HepG2 (cell line): ENCODE results near the gene ACAD8. TPM values are rescaled to one million over a fixed set of nuclear protein-coding genes. Genes with fewer than 3 reads are reported as not detected.

Source experiments
- ARNTL ChIP-seq: sonication (generic); formaldehyde crosslinking; IDR thresholded peaks from 2 replicates; pipeline ENCODE4 v1.4.0; 2020; ENCODE audit warnings: mild to moderate bottlenecking, missing genetic modification reagents
- BCL6 ChIP-seq: IDR thresholded peaks from 2 replicates; pipeline ENCODE4 v1.6.1; 2016; ENCODE audit warnings: missing genetic modification reagents, missing compliant biosample characterization
- CCDC6 ChIP-seq: sonication (generic); formaldehyde crosslinking; IDR thresholded peaks from 2 replicates; pipeline ENCODE4 v1.8.1; 2022; ENCODE audit warnings: mild to moderate bottlenecking, missing genetic modification reagents, moderate library complexity
- CREM ChIP-seq, 2 experiments: sonication (generic) in 1 of 2; formaldehyde crosslinking in 1 of 2; IDR thresholded peaks; 2 replicates each; pipeline versions ENCODE4 v1.4.0 to v1.6.1; 2016 to 2020; ENCODE audit warnings: antibody characterized with exemption in 1 of 2, mild to moderate bottlenecking in 1 of 2, missing genetic modification reagents in 1 of 2
- FOXK2 ChIP-seq: fragments of 450-650 bp; IDR thresholded peaks from 2 replicates; pipeline ENCODE4 v1.6.1; 2016
- NFIC ChIP-seq: IDR thresholded peaks from 2 replicates; pipeline ENCODE4 v1.6.1; 2012; ENCODE audit warnings: mild to moderate bottlenecking, low read length, inconsistent platforms
- NFKB2 ChIP-seq: sonication (generic); formaldehyde crosslinking; IDR thresholded peaks from 2 replicates; pipeline ENCODE4 v1.4.0; 2020; ENCODE audit warnings: missing genetic modification reagents, borderline replicate concordance
- POLR2A ChIP-seq, 2 experiments: IDR thresholded peaks; 2 replicates each; pipeline ENCODE4 v1.6.1; 2011; ENCODE audit warnings: low read depth in 2 of 2, low read length in 2 of 2, mild to moderate bottlenecking in 1 of 2, moderate library complexity in 1 of 2; ENCODE audit not compliant: insufficient read depth in 1 of 2
- RAD21 ChIP-seq: fragments of 450-650 bp; formaldehyde crosslinking; IDR thresholded peaks from 2 replicates; pipeline ENCODE4 v1.5.0; 2020; ENCODE audit warnings: mild to moderate bottlenecking
- SCMH1 ChIP-seq: sonication (generic); formaldehyde crosslinking; IDR thresholded peaks from 2 replicates; pipeline ENCODE4 v1.9.0; 2021; ENCODE audit warnings: missing genetic modification reagents, mild to moderate bottlenecking, borderline replicate concordance
- SOX6 ChIP-seq, 2 experiments: fragments of 450-650 bp in 1 of 2; sonication (generic) in 1 of 2; formaldehyde crosslinking in 1 of 2; IDR thresholded peaks; 2 replicates each; pipeline versions ENCODE4 v1.4.0 to v1.6.1; 2017 to 2020; ENCODE audit warnings: antibody characterized with exemption in 1 of 2, mild to moderate bottlenecking in 1 of 2, missing genetic modification reagents in 1 of 2
- TEAD2 ChIP-seq: sonication (generic); formaldehyde crosslinking; IDR thresholded peaks from 2 replicates; pipeline ENCODE4 v1.9.0; 2021; ENCODE audit warnings: missing genetic modification reagents
- YY1 ChIP-seq: IDR thresholded peaks from 2 replicates; pipeline ENCODE4 v1.6.1; 2011; ENCODE audit warnings: low read length, low read depth, moderate library complexity, mild to moderate bottlenecking; ENCODE audit not compliant: insufficient read depth, insufficient replicate concordance
- ZNF383 ChIP-seq: sonication (generic); formaldehyde crosslinking; IDR thresholded peaks from 2 replicates; pipeline ENCODE4 v1.4.0; 2020; ENCODE audit warnings: missing genetic modification reagents, mild to moderate bottlenecking, borderline replicate concordance
- ZNF558 ChIP-seq: sonication (generic); formaldehyde crosslinking; IDR thresholded peaks from 2 replicates; pipeline ENCODE4 v1.9.0; 2022; ENCODE audit warnings: mild to moderate bottlenecking, missing genetic modification reagents, borderline replicate concordance
- ZNF605 ChIP-seq: sonication (generic); formaldehyde crosslinking; IDR thresholded peaks from 2 replicates; pipeline ENCODE4 v1.8.0; 2022; ENCODE audit warnings: mild to moderate bottlenecking, missing genetic modification reagents
- ZNF850 ChIP-seq: sonication (generic); formaldehyde crosslinking; conservative IDR thresholded peaks from 2 replicates; pipeline ENCODE4 v1.9.0; 2021; ENCODE audit warnings: mild to moderate bottlenecking, missing genetic modification reagents
- polyA plus RNA-seq, 8 experiments: library from polyadenylated mRNA; depleted of rRNA in 3 of 8; stranded (reverse) in 7 of 8; unstranded in 1 of 8; fragments of >200 nt; fragmentation: Illumina TruSeq in 4 of 8; extraction: Trizol in 4 of 8; gene quantifications; 2 replicates each; pipeline versions ENCODE4 v1.2.1 to v1.2.3, GENCODE V29; 2011 to 2016; ENCODE audit warnings: low read depth in 4 of 8, missing spikeins in 1 of 8, mixed read lengths in 1 of 8; ENCODE audit not compliant: insufficient read depth in 1 of 8
- total RNA-seq, 5 experiments: library from RNA; depleted of rRNA; stranded (reverse); fragments of >200 nt; fragmentation: Illumina TruSeq; extraction: Trizol; gene quantifications; 2 replicates each; pipeline ENCODE4 v1.2.3, GENCODE V29; 2016; ENCODE audit warnings: low read depth in 1 of 5
- TF ChIP-seq, protein P1 (sequence below): sonication (generic); formaldehyde crosslinking; IDR thresholded peaks from 2 replicates; pipeline ENCODE4 v1.8.1; 2022; ENCODE audit warnings: low read depth, mild to moderate bottlenecking, missing genetic modification reagents
- TF ChIP-seq, protein P2 (sequence below): IDR thresholded peaks from 2 replicates; pipeline ENCODE4 v1.6.1; 2012; ENCODE audit warnings: inconsistent platforms
- TF ChIP-seq, protein P3 (sequence below): sonication (generic); formaldehyde crosslinking; IDR thresholded peaks from 2 replicates; pipeline ENCODE4 v1.9.0; 2021; ENCODE audit warnings: missing genetic modification reagents, mild to moderate bottlenecking, borderline replicate concordance
- TF ChIP-seq, protein P4 (sequence below): sonication (generic); formaldehyde crosslinking; IDR thresholded peaks from 2 replicates; pipeline ENCODE4 v1.4.0; 2020; ENCODE audit warnings: missing genetic modification reagents

ACAD8 gene
- total and polyA plus RNA-seq, 2 of the 13 experiments (the other 11 are each of a cell fraction or from before 2014, with no cell fraction given): 13.5 to 20.3 TPM

DNA sequence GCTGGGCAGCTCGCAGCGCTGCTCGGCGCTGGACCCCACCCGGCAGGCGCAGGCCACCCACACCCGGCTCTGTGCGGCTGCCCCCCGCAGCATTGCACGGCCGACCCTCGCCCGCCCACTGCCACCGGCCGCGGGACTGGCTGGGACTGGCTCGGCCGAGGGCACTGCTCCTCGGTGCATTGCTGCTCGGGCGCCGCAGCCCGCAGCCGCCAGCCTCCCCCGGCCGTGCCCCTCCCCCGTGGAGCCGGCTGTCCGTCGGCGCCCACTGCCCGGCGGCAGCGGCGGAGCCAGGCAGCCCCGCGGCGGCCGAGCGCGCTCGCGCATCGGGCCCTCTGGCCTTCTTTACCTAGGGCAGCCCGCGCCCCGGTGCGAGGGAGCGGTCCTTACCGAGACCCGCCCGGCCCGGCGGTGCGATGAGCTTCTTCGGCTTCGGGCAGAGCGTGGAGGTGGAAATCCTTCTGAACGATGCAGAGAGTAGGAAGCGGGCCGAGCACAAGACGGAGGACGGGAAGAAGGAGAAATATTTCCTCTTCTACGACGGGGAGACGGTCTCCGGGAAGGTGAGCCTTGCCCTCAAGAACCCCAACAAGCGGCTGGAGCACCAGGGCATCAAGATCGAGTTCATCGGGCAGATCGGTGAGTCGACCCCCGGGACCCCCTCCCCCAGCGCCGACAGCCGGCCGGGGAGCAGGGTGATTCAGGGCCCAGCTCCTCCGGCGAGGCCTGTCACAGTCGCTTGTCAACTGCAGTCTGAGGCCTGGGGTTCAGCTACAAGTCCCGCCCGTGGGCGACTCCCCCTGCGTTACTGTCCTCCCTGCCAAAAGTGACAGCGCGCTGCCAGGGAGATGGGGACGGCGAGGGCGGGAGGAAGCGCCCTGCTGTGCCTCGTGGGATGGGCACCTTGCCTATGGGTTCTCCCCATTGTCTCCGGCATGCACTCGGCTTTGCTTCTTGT, 28.4 kb upstream of the ACAD8 start (continued):
- peak; percentile 53 for TF ChIP-seq RAD21 (CRISPR knock-in tag)
- no peak for TF ChIP-seq BCL6 (CRISPR knock-in tag)
- TF ChIP-seq ZNF383 (CRISPR knock-in tag): no peak
- TF ChIP-seq, protein P1, sequence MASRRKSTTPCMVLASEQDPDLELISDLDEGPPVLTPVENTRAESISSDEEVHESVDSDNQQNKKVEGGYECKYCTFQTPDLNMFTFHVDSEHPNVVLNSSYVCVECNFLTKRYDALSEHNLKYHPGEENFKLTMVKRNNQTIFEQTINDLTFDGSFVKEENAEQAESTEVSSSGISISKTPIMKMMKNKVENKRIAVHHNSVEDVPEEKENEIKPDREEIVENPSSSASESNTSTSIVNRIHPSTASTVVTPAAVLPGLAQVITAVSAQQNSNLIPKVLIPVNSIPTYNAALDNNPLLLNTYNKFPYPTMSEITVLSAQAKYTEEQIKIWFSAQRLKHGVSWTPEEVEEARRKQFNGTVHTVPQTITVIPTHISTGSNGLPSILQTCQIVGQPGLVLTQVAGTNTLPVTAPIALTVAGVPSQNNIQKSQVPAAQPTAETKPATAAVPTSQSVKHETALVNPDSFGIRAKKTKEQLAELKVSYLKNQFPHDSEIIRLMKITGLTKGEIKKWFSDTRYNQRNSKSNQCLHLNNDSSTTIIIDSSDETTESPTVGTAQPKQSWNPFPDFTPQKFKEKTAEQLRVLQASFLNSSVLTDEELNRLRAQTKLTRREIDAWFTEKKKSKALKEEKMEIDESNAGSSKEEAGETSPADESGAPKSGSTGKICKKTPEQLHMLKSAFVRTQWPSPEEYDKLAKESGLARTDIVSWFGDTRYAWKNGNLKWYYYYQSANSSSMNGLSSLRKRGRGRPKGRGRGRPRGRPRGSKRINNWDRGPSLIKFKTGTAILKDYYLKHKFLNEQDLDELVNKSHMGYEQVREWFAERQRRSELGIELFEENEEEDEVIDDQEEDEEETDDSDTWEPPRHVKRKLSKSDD: no peak
- no peak for TF ChIP-seq NFIC
- TF ChIP-seq POLR2A (IDR thresholded peaks at IDR 0.05; ENCODE audit: insufficient read depth in 1 of 2, low read depth in 2 of 2, low read length in 2 of 2): peak in 1 of 2 experiments; percentile 79; a peak in 2 of 4 replicates
- TF ChIP-seq YY1: peak; percentile 46
- TF ChIP-seq, protein P2, sequence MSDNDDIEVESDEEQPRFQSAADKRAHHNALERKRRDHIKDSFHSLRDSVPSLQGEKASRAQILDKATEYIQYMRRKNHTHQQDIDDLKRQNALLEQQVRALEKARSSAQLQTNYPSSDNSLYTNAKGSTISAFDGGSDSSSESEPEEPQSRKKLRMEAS: peak; percentile 45; the same call in 1 of the 2 replicates
- TF ChIP-seq ARNTL (CRISPR knock-in tag): 0 out of 2 replicates have a peak, but pooled peaks have one; percentile 45
- TF ChIP-seq ZNF850 (CRISPR knock-in tag): 0 out of 2 replicates have a peak, but pooled peaks have one; percentile 56
- TF ChIP-seq CCDC6 (CRISPR knock-in tag): peak; percentile 76; the same call in 1 of the 2 replicates
- TF ChIP-seq FOXK2: no peak
- TF ChIP-seq NFKB2 (CRISPR knock-in tag): no peak; the same call in 1 of the 2 replicates
- no peak for TF ChIP-seq SOX6 (IDR thresholded peaks at IDR 0.05)
- TF ChIP-seq SOX6 (CRISPR knock-in tag; IDR thresholded peaks at IDR 0.05): no peak
- TF ChIP-seq TEAD2 (CRISPR knock-in tag): no peak
- no peak for TF ChIP-seq ZNF605
- TF ChIP-seq, protein P3, sequence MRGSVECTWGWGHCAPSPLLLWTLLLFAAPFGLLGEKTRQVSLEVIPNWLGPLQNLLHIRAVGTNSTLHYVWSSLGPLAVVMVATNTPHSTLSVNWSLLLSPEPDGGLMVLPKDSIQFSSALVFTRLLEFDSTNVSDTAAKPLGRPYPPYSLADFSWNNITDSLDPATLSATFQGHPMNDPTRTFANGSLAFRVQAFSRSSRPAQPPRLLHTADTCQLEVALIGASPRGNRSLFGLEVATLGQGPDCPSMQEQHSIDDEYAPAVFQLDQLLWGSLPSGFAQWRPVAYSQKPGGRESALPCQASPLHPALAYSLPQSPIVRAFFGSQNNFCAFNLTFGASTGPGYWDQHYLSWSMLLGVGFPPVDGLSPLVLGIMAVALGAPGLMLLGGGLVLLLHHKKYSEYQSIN (CRISPR knock-in tag): no peak
- peak; percentile 79; the same call in 1 of the 2 replicates for TF ChIP-seq ZNF558
- TF ChIP-seq, protein P4, sequence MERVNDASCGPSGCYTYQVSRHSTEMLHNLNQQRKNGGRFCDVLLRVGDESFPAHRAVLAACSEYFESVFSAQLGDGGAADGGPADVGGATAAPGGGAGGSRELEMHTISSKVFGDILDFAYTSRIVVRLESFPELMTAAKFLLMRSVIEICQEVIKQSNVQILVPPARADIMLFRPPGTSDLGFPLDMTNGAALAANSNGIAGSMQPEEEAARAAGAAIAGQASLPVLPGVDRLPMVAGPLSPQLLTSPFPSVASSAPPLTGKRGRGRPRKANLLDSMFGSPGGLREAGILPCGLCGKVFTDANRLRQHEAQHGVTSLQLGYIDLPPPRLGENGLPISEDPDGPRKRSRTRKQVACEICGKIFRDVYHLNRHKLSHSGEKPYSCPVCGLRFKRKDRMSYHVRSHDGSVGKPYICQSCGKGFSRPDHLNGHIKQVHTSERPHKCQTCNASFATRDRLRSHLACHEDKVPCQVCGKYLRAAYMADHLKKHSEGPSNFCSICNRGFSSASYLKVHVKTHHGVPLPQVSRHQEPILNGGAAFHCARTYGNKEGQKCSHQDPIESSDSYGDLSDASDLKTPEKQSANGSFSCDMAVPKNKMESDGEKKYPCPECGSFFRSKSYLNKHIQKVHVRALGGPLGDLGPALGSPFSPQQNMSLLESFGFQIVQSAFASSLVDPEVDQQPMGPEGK (CRISPR knock-in tag): 0 out of 2 replicates have a peak, but pooled peaks have one; percentile 14
- TF ChIP-seq CREM (IDR thresholded peaks at IDR 0.05): no peak
- TF ChIP-seq CREM (CRISPR knock-in tag; IDR thresholded peaks at IDR 0.05): no peak
- TF ChIP-seq SCMH1 (CRISPR knock-in tag): no peak
